ENCODE measurements around the gene UMOD. TPM values are rescaled to one million over a fixed set of nuclear protein-coding genes. Genes with fewer than 3 reads are reported as not detected.

UMOD gene
- total and polyA plus RNA-seq, 9 of the 15 experiments (the other 6 are each of a cell fraction or from before 2014, with no cell fraction given): not detected

GRCh38 chr16:20359997-20360396, 7.5 kb upstream of the UMOD start:
- ChIA-PET POLR2A (interaction anchor here (1.0 kb wide), 1 partner anchor 13 kb away, joined by 3 read pairs; no protein-coding TSS in a partner anchor), CTCF (ENCODE audit: low intra/inter-chr PET ratio) (no interaction called here)
- H3K4me2 ChIP-seq (ENCODE audit: insufficient read depth, low read length): no peak overlapping the region
- H3K27ac ChIP-seq (ENCODE audit: extremely low read depth, low read depth, low read length): no peak overlapping the region
- peaks cover 0 to 7% of the 10 kb centered on the region in 2 experiments; a peak in 2 of 5 replicates for H3K27me3 ChIP-seq (ENCODE audit: control insufficient read depth in 2 of 2, insufficient read depth in 2 of 2, low read length in 2 of 2)
- no peaks in the 10 kb centered on the region for H3K9me1 ChIP-seq (ENCODE audit: control insufficient read depth, insufficient read depth, low read length)
- 0% methylated on average over 2 of the region's 2 CpGs for WGBS (ENCODE audit: insufficient coverage, low coverage, missing lambda C conversion rate)
- intact Hi-C loops (cut with micrococcal nuclease) (no loop called here), in situ Hi-C loops (cut with MboI) (no loop called here)
- no peaks in the 10 kb centered on the region for H3K79me2 ChIP-seq (ENCODE audit: control insufficient read depth, insufficient read depth, low read length)
- no TSS peak for BruUV-seq (replicated peaks)
- peak; percentile 57; the same call in 1 of the 3 replicates for ATAC-seq
- peak; percentile 20 to 41 (median 30) for DNase-seq (ENCODE audit: extremely low read depth in 1 of 4, low spot score in 3 of 4)
- no peak overlapping the region for H3K4me3 ChIP-seq
- no peak overlapping the region for H2AFZ ChIP-seq (ENCODE audit: low read depth, low read length)
- H3K9me3 ChIP-seq (replicated peaks; ENCODE audit: control insufficient read depth, insufficient read depth, low read depth, low read length): no peaks in the 10 kb centered on the region
- H3K4me1 ChIP-seq (replicated peaks in 1 of 2; ENCODE audit: control insufficient read depth in 2 of 2, insufficient read depth in 2 of 2, low read length in 2 of 2): no peaks in the 10 kb centered on the region
- peak; percentile 46 for FAIRE-seq
- no peaks in the 10 kb centered on the region for H3K36me3 ChIP-seq (ENCODE audit: control insufficient read depth, insufficient read depth, low read length)
- H3K9ac ChIP-seq (ENCODE audit: insufficient read depth in 1 of 2, low read depth in 2 of 2, low read length in 2 of 2): no peak overlapping the region
- H4K20me1 ChIP-seq (replicated peaks; ENCODE audit: control insufficient read depth, insufficient read depth, low read length): no peaks in the 10 kb centered on the region
- peak; percentile 46 to 65 (median 54) for TF ChIP-seq CTCF (IDR thresholded peaks at IDR 0.05 in 2 of 3, conservative IDR thresholded peaks at IDR 0.05 in 1 of 3; ENCODE audit: insufficient read depth in 2 of 3, low read depth in 1 of 3, low read length in 3 of 3)
- TF ChIP-seq SMC3 (conservative IDR thresholded peaks at IDR 0.05; ENCODE audit: insufficient read depth, low read depth, low read length): 0 out of 2 replicates have a peak, but pooled peaks have one; percentile 31
- TF ChIP-seq CGGBP1 (CRISPR knock-in tag; IDR thresholded peaks at IDR 0.05): no peak
- no peak for TF ChIP-seq POU5F1 (IDR thresholded peaks at IDR 0.05; ENCODE audit: borderline replicate concordance, low read depth, low read length, partially characterized antibody)
- TF ChIP-seq MBD1 (CRISPR knock-in tag; IDR thresholded peaks at IDR 0.05): no peak
- peak in 1 of 2 experiments; percentile 46; a peak in 2 of 4 replicates for TF ChIP-seq RAD21 (CRISPR knock-in tag; conservative IDR thresholded peaks at IDR 0.05 in 1 of 2, IDR thresholded peaks at IDR 0.05 in 1 of 2)
- TF ChIP-seq ZNF140 (CRISPR knock-in tag; IDR thresholded peaks at IDR 0.05): no peak
- no peak for TF ChIP-seq ZNF639 (CRISPR knock-in tag; conservative IDR thresholded peaks at IDR 0.05 in 1 of 2, IDR thresholded peaks at IDR 0.05 in 1 of 2)
- TF ChIP-seq HLTF (IDR thresholded peaks at IDR 0.05): no peak
- no peak for TF ChIP-seq ZNF143 (CRISPR knock-in tag; IDR thresholded peaks at IDR 0.05)
- TF ChIP-seq SNIP1 (IDR thresholded peaks at IDR 0.05; ENCODE audit: low read depth): no peak
- TF ChIP-seq CHD4 (IDR thresholded peaks at IDR 0.05; ENCODE audit: insufficient read depth, insufficient replicate concordance, low read depth, low read length, poor library complexity, severe bottlenecking): no peak
- TF ChIP-seq NFIC (IDR thresholded peaks at IDR 0.05): no peak
